HG03108 (cell line): Measurements from ENCODE around the gene GALR1.

ENCODE experiments used
- ATAC-seq: cut with Tn5 transposase; IDR thresholded peaks from one replicate; pipeline ENCODE4 v1.9.1; 2021; ENCODE audit warnings: moderate library complexity; ENCODE audit not compliant: unreplicated experiment

Gene GALR1

DNA sequence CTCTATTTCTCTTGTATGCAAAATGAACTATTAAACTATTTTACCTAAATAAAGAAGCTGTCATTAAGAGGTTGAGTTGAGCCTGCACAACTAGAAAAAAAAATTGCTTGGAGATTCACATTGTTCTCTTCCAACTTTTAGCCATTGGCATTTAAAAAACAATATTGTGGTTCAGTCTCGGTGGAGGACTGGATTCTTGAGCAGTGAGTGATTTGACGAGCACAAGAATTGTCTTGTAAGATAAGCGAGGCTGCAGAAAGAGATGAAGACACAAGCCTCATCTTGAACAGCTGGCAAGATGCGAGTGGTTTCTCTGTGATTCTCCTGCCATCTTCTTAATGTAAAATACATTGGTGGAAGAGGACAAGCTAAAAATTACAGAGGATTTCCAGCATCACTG lies 67.0 kb downstream of the GALR1 start:
- ATAC-seq, result no peak

GRCh38 chr18:77320971-77321559 lies 71.4 kb downstream of the GALR1 start:
- no peak for ATAC-seq

GRCh38 chr18:77321823-77322805 lies 72.5 kb downstream of the GALR1 start:
- ATAC-seq, result no peak

DNA sequence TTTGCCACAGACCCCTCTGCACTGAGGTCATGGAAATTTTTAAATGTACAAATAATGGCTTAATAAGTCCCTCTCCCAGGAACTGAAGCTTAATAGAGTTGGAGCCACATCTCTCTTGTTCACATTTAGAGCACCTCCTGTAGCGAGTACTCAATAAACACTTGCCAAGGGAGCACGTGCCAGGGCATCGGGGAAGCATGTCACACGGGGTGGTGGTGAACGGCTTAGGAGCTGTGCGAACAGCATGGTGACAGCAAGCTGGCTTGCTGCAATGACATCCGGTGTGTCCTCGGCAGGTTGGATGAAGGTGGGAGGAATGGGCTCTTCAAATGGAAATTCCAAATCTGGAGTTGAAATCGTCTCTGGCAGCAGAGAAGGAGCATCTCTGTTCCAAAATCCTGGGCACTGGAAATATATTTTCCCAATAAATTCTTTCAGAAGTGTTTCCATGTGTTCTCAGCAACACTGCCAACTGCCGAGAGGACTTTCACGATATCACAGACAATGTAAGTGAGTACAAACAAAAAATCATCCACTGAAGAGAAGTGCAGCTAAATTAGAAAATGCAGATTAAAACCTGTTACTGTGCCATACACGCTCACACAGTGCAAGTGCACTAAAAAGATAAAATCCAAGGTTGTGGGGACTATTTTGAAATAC lies 74.1 kb downstream of the GALR1 start:
- no peak for ATAC-seq
